K562 (cell line): ENCODE data around the gene MAP4K1. TPM values are rescaled to one million over a fixed set of nuclear protein-coding genes. Genes with fewer than 3 reads are reported as not detected.

Experiments
- ATF2 ChIP-seq: sonication (generic); formaldehyde crosslinking; IDR thresholded peaks from 2 replicates; pipeline ENCODE4 v1.8.1; 2022; ENCODE audit warnings: missing genetic modification reagents
- CBFA2T3 ChIP-seq: fragments of 450-650 bp; IDR thresholded peaks from 2 replicates; pipeline ENCODE4 v1.6.1; 2017
- CCNT2 ChIP-seq: IDR thresholded peaks from 2 replicates; pipeline ENCODE4 v1.6.1; 2011; ENCODE audit warnings: borderline replicate concordance, low read depth, mild to moderate bottlenecking, moderate library complexity, mixed read lengths, low read length; ENCODE audit not compliant: insufficient read length; ENCODE audit errors: extremely low read depth
- ESRRB ChIP-seq: fragments of 250-450 bp; sonication (Bioruptor Pico); IDR thresholded peaks from 2 replicates; pipeline ENCODE4 v1.5.0; 2020; ENCODE audit warnings: mild to moderate bottlenecking, moderate library complexity, borderline replicate concordance
- HDAC1 ChIP-seq, 2 experiments: fragments of 450-650 bp; IDR thresholded peaks; 2 replicates each; pipeline ENCODE4 v1.6.1; 2016 to 2017; ENCODE audit warnings: inconsistent platforms in 1 of 2, mild to moderate bottlenecking in 1 of 2, moderate library complexity in 1 of 2
- HLTF ChIP-seq: fragments of 450-650 bp; IDR thresholded peaks from 2 replicates; pipeline ENCODE4 v1.6.1; 2016
- MCM7 ChIP-seq, 2 experiments: fragments of 450-650 bp; IDR thresholded peaks; 2 replicates each; pipeline ENCODE4 v1.6.1; 2016 to 2018
- MYBL2 ChIP-seq, 2 experiments: fragments of 450-650 bp in 1 of 2; sonication (generic) in 1 of 2; formaldehyde crosslinking in 1 of 2; IDR thresholded peaks; 2 replicates each; pipeline versions ENCODE4 v1.6.1 to v1.8.1; 2017 to 2022; ENCODE audit warnings: borderline replicate concordance in 1 of 2, inconsistent platforms in 1 of 2, low read depth in 1 of 2, mild to moderate bottlenecking in 1 of 2, missing genetic modification reagents in 1 of 2, moderate library complexity in 1 of 2
- POLR2H ChIP-seq: IDR thresholded peaks from 2 replicates; pipeline ENCODE4 v1.6.1; 2016; ENCODE audit warnings: missing genetic modification characterization, low read depth, mild to moderate bottlenecking, control low read depth, missing compliant biosample characterization, moderate library complexity
- RNF2 ChIP-seq: sonication (generic); IDR thresholded peaks from 2 replicates; pipeline ENCODE4 v1.6.1; 2016
- RNF219 ChIP-seq: fragments of 250-450 bp; sonication (Bioruptor Pico); IDR thresholded peaks from 2 replicates; pipeline ENCODE4 v1.5.0; 2022; ENCODE audit warnings: mild to moderate bottlenecking
- TCF3 ChIP-seq: sonication (generic); formaldehyde crosslinking; IDR thresholded peaks from 2 replicates; pipeline ENCODE4 v1.4.0; 2020; ENCODE audit warnings: mild to moderate bottlenecking, missing genetic modification reagents
- ZEB2 ChIP-seq: fragments of 450-650 bp; IDR thresholded peaks from 2 replicates; pipeline ENCODE4 v1.6.1; 2016
- ZNF253 ChIP-seq: fragments of 250-450 bp; sonication (Bioruptor Pico); conservative IDR thresholded peaks from 2 replicates; pipeline ENCODE4 v1.6.1; 2021; ENCODE audit warnings: mild to moderate bottlenecking
- ZNF551 ChIP-seq: fragments of 250-450 bp; sonication (Bioruptor Pico); IDR thresholded peaks from 2 replicates; pipeline ENCODE4 v1.5.0; 2021; ENCODE audit warnings: mild to moderate bottlenecking, moderate library complexity
- polyA plus RNA-seq, 8 experiments: library from polyadenylated mRNA; depleted of rRNA in 4 of 8; stranded (reverse) in 5 of 8; unstranded in 3 of 8; fragments of >200 nt; fragmentation: Nextera tagmentation in 2 of 8; fragmentation: Illumina TruSeq in 1 of 8; extraction: Ambion mirVana in 2 of 8; extraction: Trizol in 1 of 8; gene quantifications; 2 replicates each; pipeline versions ENCODE4 v1.2.1 to v1.2.3, GENCODE V29; 2011 to 2014; ENCODE audit warnings: inconsistent platforms in 1 of 8, missing spikeins in 1 of 8
- total RNA-seq, 7 experiments: library from RNA; depleted of rRNA in 6 of 7; stranded (reverse); fragments of >200 nt in 6 of 7; fragmentation: Illumina TruSeq in 2 of 7; extraction: Trizol in 2 of 7; gene quantifications; 2 replicates each; pipeline versions ENCODE4 v1.2.1 to v1.2.3, GENCODE V29; 2011 to 2021; ENCODE audit warnings: low replicate concordance in 1 of 7
- TF ChIP-seq, protein P1 (sequence below), 3 experiments: fragments of 200-800 bp in 1 of 3; fragments of 250-450 bp in 1 of 3; fragments of 450-650 bp in 1 of 3; sonication (Bioruptor Pico) in 1 of 3; sonication (Bioruptor generic) in 1 of 3; formaldehyde crosslinking in 1 of 3; IDR thresholded peaks; 2 replicates each; pipeline versions ENCODE4 v1.6.1 to v1.8.0; 2016 to 2022; ENCODE audit warnings: mild to moderate bottlenecking in 2 of 3, missing genetic modification characterization in 2 of 3, missing compliant biosample characterization in 1 of 3, moderate library complexity in 1 of 3
- TF ChIP-seq, protein P2 (sequence below): sonication (generic); formaldehyde crosslinking; IDR thresholded peaks from 2 replicates; pipeline ENCODE4 v1.8.1; 2023; ENCODE audit warnings: mild to moderate bottlenecking, missing genetic modification reagents, moderate library complexity
- TF ChIP-seq, protein P3 (sequence below): IDR thresholded peaks from 2 replicates; pipeline ENCODE4 v1.6.1; 2011; ENCODE audit not compliant: insufficient read length; ENCODE audit errors: extremely low read depth

The MAP4K1 gene
- total and polyA plus RNA-seq, 9 of the 15 experiments (the other 6 are each of a cell fraction or from before 2014, with no cell fraction given) = 0.14 to 3.2 (median 0.73) TPM; not detected in 1

DNA sequence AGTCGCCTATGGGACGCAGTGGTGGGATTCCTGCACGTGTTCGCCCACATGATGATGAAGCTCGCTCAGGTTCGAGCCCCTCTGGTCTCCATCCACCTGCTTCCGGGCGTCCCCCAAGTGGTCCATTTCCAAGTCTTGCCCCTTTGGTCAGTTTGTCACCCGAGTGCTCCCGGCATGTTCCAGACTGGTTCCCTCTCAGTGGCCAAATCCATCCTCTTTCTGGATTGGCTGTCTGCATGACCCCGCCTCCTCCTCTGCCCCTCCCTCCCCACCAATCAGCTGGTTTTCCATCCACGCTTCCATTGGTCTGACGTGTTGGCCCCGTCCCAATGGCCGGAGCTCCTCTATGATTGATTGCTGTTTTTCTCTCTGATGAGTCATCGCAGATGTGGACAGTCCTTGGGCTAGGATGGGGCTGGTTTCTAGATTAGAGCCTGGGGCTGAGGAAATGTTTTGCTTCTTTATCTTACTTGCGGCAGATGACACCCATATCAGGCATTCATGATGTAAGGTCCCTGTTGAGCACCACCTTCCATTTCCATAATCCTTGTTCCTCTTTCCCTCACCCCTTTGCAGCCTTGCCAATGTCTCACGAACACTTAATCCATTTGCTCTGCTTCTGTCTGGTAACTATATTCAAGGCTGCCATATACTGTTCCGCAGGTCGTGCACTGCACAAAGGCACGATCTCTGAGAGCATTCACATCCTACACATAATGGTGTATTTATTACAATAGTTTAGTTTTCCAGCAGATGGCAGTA is 73.8 kb downstream of the MAP4K1 start (continued):
- no peak for TF ChIP-seq ZNF551 (CRISPR knock-in tag)
- TF ChIP-seq, protein P1, sequence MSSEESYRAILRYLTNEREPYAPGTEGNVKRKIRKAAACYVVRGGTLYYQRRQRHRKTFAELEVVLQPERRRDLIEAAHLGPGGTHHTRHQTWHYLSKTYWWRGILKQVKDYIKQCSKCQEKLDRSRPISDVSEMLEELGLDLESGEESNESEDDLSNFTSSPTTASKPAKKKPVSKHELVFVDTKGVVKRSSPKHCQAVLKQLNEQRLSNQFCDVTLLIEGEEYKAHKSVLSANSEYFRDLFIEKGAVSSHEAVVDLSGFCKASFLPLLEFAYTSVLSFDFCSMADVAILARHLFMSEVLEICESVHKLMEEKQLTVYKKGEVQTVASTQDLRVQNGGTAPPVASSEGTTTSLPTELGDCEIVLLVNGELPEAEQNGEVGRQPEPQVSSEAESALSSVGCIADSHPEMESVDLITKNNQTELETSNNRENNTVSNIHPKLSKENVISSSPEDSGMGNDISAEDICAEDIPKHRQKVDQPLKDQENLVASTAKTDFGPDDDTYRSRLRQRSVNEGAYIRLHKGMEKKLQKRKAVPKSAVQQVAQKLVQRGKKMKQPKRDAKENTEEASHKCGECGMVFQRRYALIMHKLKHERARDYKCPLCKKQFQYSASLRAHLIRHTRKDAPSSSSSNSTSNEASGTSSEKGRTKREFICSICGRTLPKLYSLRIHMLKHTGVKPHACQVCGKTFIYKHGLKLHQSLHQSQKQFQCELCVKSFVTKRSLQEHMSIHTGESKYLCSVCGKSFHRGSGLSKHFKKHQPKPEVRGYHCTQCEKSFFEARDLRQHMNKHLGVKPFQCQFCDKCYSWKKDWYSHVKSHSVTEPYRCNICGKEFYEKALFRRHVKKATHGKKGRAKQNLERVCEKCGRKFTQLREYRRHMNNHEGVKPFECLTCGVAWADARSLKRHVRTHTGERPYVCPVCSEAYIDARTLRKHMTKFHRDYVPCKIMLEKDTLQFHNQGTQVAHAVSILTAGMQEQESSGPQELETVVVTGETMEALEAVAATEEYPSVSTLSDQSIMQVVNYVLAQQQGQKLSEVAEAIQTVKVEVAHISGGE (CRISPR knock-in tag; IDR thresholded peaks at IDR 0.05) = peak in 1 of 3 experiments; percentile 69; a peak in 2 of 6 replicates
- no peak for TF ChIP-seq MYBL2 (IDR thresholded peaks at IDR 0.05; ENCODE audit: low read depth)
- no peak for TF ChIP-seq MYBL2 (CRISPR knock-in tag; IDR thresholded peaks at IDR 0.05; ENCODE audit: borderline replicate concordance)
- peak; percentile 99 for TF ChIP-seq CBFA2T3
- no peak for TF ChIP-seq RNF2
- no peak for TF ChIP-seq ESRRB (CRISPR knock-in tag)
- peak; percentile 72 to 88; a peak in 3 of 4 replicates for TF ChIP-seq HDAC1 (IDR thresholded peaks at IDR 0.05)
- TF ChIP-seq ATF2 (CRISPR knock-in tag) = no peak
- peak; percentile 96 for TF ChIP-seq HLTF
- peak; percentile 95 for TF ChIP-seq TCF3 (CRISPR knock-in tag)
- TF ChIP-seq MCM7 (IDR thresholded peaks at IDR 0.05) = no peak
- peak; percentile 38; the same call in 1 of the 2 replicates for TF ChIP-seq POLR2H (tag)
- TF ChIP-seq RNF219 = no peak
- peak; percentile 83 for TF ChIP-seq CCNT2
- TF ChIP-seq ZEB2 = peak; percentile 87
- TF ChIP-seq, protein P2, sequence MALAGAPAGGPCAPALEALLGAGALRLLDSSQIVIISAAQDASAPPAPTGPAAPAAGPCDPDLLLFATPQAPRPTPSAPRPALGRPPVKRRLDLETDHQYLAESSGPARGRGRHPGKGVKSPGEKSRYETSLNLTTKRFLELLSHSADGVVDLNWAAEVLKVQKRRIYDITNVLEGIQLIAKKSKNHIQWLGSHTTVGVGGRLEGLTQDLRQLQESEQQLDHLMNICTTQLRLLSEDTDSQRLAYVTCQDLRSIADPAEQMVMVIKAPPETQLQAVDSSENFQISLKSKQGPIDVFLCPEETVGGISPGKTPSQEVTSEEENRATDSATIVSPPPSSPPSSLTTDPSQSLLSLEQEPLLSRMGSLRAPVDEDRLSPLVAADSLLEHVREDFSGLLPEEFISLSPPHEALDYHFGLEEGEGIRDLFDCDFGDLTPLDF = no peak
- TF ChIP-seq ZNF253 (CRISPR knock-in tag) = no peak
- TF ChIP-seq, protein P3, sequence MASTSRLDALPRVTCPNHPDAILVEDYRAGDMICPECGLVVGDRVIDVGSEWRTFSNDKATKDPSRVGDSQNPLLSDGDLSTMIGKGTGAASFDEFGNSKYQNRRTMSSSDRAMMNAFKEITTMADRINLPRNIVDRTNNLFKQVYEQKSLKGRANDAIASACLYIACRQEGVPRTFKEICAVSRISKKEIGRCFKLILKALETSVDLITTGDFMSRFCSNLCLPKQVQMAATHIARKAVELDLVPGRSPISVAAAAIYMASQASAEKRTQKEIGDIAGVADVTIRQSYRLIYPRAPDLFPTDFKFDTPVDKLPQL = no peak
